GM12873 (cell line): ENCODE results near the gene SLC40A1.

Experiments used
- CTCF ChIP-seq: IDR thresholded peaks from 2 replicates; pipeline ENCODE4 v1.5.1; 2012; ENCODE audit warnings: low read depth, mild to moderate bottlenecking, moderate library complexity, low read length, control low read depth; ENCODE audit not compliant: insufficient read depth; ENCODE audit errors: missing control alignments

SLC40A1 gene

DNA sequence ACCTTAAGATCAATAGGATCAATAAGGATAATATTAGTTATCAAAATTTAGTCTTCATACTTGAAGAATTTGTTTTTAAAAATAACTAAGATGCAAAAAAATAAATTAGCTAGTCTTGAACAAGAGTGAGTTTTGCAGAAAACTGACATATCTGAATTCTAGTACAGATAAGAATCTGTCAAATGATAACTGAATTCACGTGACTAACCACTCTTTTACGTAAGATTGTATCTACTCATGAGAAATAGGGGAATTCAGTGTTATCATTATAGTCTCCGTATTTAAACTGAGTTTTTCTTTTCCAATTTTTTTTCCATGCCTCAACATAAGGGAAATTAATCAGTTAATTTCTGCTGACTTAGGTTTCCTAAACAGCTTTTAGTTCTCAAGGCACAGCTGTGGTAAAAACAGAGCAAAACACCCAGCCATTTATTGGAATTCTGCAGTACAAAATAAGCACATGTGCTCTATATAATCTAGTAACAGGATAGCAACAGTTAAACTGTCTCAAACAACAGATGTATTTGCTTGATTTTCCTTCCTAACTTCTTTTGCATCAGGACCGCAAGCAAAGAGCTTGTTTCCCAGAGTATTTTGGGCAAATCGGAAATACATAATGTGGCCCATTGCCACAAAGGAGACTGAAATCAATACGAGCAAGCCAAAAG is 19.1 kb downstream of the SLC40A1 start:
- no peak for TF ChIP-seq CTCF

GRCh38 chr2:189560273-189560586 is 20.4 kb downstream of the SLC40A1 start:
- TF ChIP-seq CTCF, result no peak

- TF ChIP-seq CTCF, result no peak
These were observed 20.9 kb downstream of the SLC40A1 start for GRCh38 chr2:189559579-189560272.

DNA sequence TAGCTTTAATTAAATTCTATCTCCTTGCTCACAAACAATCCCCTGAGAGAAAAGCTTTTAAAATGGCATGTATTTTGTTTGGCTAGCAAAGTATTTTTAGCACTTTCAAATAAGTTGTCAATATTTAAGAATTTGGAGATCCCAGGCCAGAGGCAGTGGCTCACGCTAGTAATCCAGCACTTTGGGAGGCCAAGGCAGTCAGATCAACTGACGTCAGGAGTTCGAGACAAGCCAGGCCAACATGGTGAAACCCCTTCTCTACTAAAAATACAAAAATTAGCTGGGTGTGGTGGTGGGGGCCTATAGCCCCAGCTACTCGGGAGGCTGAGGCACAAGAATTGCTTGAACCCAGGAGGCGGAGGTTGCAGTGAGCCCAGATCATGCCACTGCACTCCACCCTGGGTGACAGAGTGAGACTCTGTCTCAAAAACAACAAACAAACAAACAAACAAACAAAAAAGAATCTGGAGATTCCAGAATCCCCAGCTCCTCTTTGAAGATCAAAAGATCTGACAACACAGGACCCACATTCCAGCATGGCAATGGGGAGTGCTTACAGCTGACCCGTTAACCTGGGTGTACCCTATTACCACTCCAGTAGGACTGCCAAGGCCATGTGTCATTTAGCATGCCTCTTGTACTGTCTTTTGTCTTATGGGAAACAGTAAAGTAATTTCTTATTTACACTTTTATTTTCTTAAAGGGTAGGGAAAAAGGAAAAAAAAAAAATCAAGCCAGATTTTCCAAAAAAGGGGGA is 21.9 kb downstream of the SLC40A1 start:
- TF ChIP-seq CTCF, result no peak

GRCh38 chr2:189557373-189557772 is 23.2 kb downstream of the SLC40A1 start:
- TF ChIP-seq CTCF, result no peak

DNA sequence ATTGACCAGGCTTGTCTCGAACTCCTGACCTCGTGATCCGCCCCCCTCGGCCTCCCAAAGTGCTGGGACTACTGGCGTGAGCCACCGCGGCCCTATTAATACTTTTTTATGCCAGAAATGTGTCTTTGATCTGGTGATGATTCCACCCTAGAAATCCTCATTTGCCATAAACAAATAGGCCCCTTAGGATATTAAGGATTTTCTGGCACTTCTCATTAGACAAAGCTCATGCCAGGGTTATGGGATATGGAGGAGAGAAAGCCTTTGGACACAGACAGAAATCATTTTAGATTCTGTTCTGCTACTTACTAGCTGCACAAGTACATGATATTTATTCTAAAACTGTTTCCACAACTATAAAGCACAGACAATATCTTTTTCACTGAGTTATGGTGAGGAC is 24.1 kb downstream of the SLC40A1 start:
- TF ChIP-seq CTCF, result no peak

- no peak for TF ChIP-seq CTCF
These were observed 25.4 kb downstream of the SLC40A1 start for GRCh38 chr2:189555232-189555631.
